Esophagus squamous epithelium (tissue), 5 donors: ENCODE data around the gene PARD3B. TPM values are rescaled to one million over a fixed set of nuclear protein-coding genes. Genes with fewer than 3 reads are reported as not detected.

Experiments
- DNase-seq: peaks from one replicate; lab custom pipeline; 2025; lab: John Stamatoyannopoulos, UW
- H3K27ac ChIP-seq, 4 donors: fragments of 200-600 bp; sonication (generic); one replicate each; pipeline ENCODE4 v1.5.1; 2016 to 2019; ENCODE audit warnings: mild to moderate bottlenecking in 1 of 4
- H3K27me3 ChIP-seq, 4 donors: fragments of 200-600 bp; sonication (generic); 1 replicate in 3 of 4; 2 replicates in 1 of 4; pipeline versions ENCODE4 v1.5.1 to v1.6.0; 2017 to 2021; ENCODE audit warnings: antibody characterized with exemption in 1 of 4
- H3K36me3 ChIP-seq, 3 donors: fragments of 200-600 bp; sonication (generic); one replicate each; pipeline ENCODE4 v1.5.1; 2016 to 2019
- H3K4me1 ChIP-seq, 3 donors: fragments of 200-600 bp; sonication (generic); one replicate each; pipeline ENCODE4 v1.5.1; 2017 to 2019
- H3K4me3 ChIP-seq, 4 donors: fragments of 200-600 bp; sonication (generic); 1 replicate in 3 of 4; 2 replicates in 1 of 4; pipeline ENCODE4 v1.5.1; 2016 to 2019; ENCODE audit warnings: mild to moderate bottlenecking in 2 of 4, moderate library complexity in 1 of 4
- H3K9me3 ChIP-seq, 3 donors: fragments of 200-600 bp; sonication (generic); one replicate each; pipeline ENCODE4 v1.5.1; 2016 to 2019
- CTCF ChIP-seq, 6 experiments: fragments of 450-650 bp in 4 of 6; fragments of 200-600 bp in 2 of 6; sonication (generic) in 2 of 6; IDR thresholded peaks; one replicate each; pipeline ENCODE4 v1.5.1; 2016 to 2019; ENCODE audit warnings: antibody characterized with exemption in 6 of 6, mild to moderate bottlenecking in 4 of 6, moderate library complexity in 4 of 6
- POLR2A ChIP-seq, 4 donors: fragments of 450-650 bp; IDR thresholded peaks; one replicate each; pipeline ENCODE4 v1.6.1; 2017; ENCODE audit warnings: antibody characterized with exemption in 4 of 4, mild to moderate bottlenecking in 4 of 4, moderate library complexity in 3 of 4
- WGBS, 2 donors: methylation state at CpG; one replicate each; pipeline ENCODE4 v1.1.5; 2018; 5-methylcytosine and 5-hydroxymethylcytosine counted together
- intact Hi-C: fragments of 100-400 bp; cut with DNase I; formaldehyde crosslinking; loops from one replicate; pipeline ENCODE4 v1.15.0; 2022
- total RNA-seq, 4 donors: library from RNA; depleted of rRNA; stranded (reverse); fragments of >200 nt; gene quantifications; one replicate each; pipeline ENCODE4 v1.1.0, GENCODE V29; 2016
- donor health status: DM: yes; HTN: yes; CAD: no.

PARD3B gene
- total RNA-seq, 4 donors from 2014 or later, result 2.4 to 15.8 (median 4.3) TPM

DNA sequence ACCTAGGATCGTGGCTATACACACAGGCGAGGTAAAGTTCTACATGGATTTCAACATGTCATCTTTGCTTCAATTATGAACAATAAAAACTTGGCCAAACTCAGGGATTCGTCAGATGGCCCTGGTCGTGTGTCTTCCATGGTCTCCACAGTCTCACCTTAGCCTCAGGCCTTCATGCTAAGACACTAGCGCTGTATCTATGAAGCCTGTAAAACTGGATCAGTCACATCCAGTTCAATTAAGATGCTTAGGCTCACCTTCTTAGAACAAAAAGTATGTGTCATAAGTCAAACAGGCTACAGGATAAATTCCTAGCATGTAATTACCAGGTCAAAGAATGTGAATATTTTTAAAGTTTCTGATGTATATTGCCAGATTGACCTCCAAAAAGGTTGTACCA, 1023.3 kb downstream of the PARD3B start:
- Histone ChIP-seq H3K36me3 (no peaks in the 10 kb centered on the region), H3K4me1 (peaks cover 0 to 8% (median 0%) of the 10 kb centered on the region in 3 donors), H3K27ac (no peak overlapping the region), H3K9me3 (no peaks in the 10 kb centered on the region), H3K27me3 (no peaks in the 10 kb centered on the region), H3K4me3 (no peak overlapping the region)
- intact Hi-C loops, result no loop called here
- WGBS, 2 donors, result 35 to 45% methylated on average over 5 of the region's 5 CpGs
- no peak for DNase-seq
- TF ChIP-seq POLR2A (IDR thresholded peaks at IDR 0.05), result no peak
- no peak for TF ChIP-seq CTCF (IDR thresholded peaks at IDR 0.05)

GRCh38 chr2:205570648-205571047, 1025.4 kb downstream of the PARD3B start:
- no peak for TF ChIP-seq POLR2A (IDR thresholded peaks at IDR 0.05)
- no peak for TF ChIP-seq CTCF (IDR thresholded peaks at IDR 0.05)
- intact Hi-C loops, result no loop called here
- 81 to 91% methylated on average over 6 of the region's 6 CpGs for WGBS, 2 donors

GRCh38 chr2:205571360-205571959, 1026.2 kb downstream of the PARD3B start:
- intact Hi-C loops, result no loop called here
- WGBS, 2 donors, result 67 to 74% methylated on average over 5 of the region's 5 CpGs
- Histone ChIP-seq H3K27ac (no peak overlapping the region), H3K36me3 (no peaks in the 10 kb centered on the region), H3K4me1 (peaks cover 0 to 8% (median 0%) of the 10 kb centered on the region in 3 donors), H3K9me3 (peaks cover 0 to 4% (median 0%) of the 10 kb centered on the region in 3 donors), H3K4me3 (no peak overlapping the region), H3K27me3 (no peaks in the 10 kb centered on the region)
- DNase-seq, result no peak
- no peak for TF ChIP-seq POLR2A (IDR thresholded peaks at IDR 0.05)
- no peak for TF ChIP-seq CTCF (IDR thresholded peaks at IDR 0.05)

More at GRCh38 chr2:205570648-205571047, 1025.4 kb downstream of the PARD3B start:
- Histone ChIP-seq H3K36me3 (no peaks in the 10 kb centered on the region), H3K4me1 (peaks cover 0 to 8% (median 0%) of the 10 kb centered on the region in 3 donors), H3K9me3 (peaks cover 0 to 2% (median 0%) of the 10 kb centered on the region in 3 donors), H3K4me3 (no peak overlapping the region), H3K27ac (no peak overlapping the region), H3K27me3 (no peaks in the 10 kb centered on the region)
- no peak for DNase-seq

- H3K4me1 ChIP-seq, result peaks cover 0 to 1% (median 0%) of the 10 kb centered on the region in 3 donors
- intact Hi-C loops, result no loop called here
- 61 to 74% methylated on average over 3 of the region's 3 CpGs for WGBS, 2 donors
- H3K36me3 ChIP-seq, result no peaks in the 10 kb centered on the region
- DNase-seq, result no peak
- H3K4me3 ChIP-seq, result no peak overlapping the region
- TF ChIP-seq POLR2A (IDR thresholded peaks at IDR 0.05), result no peak
- TF ChIP-seq CTCF (IDR thresholded peaks at IDR 0.05), result no peak
- no peak overlapping the region for H3K27ac ChIP-seq
- H3K27me3 ChIP-seq, result no peaks in the 10 kb centered on the region
- H3K9me3 ChIP-seq, result peaks cover 0 to 4% (median 0%) of the 10 kb centered on the region in 3 donors
These were observed 1028.7 kb downstream of the PARD3B start for GRCh38 chr2:205574001-205574400.

GRCh38 chr2:205579335-205579734, 1034.1 kb downstream of the PARD3B start:
- DNase-seq, result no peak
- Histone ChIP-seq H3K4me3 (no peak overlapping the region), H3K4me1 (no peaks in the 10 kb centered on the region), H3K36me3 (no peaks in the 10 kb centered on the region), H3K9me3 (peaks cover 0 to 4% (median 0%) of the 10 kb centered on the region in 3 donors), H3K27ac (no peak overlapping the region), H3K27me3 (no peaks in the 10 kb centered on the region)
- no peak for TF ChIP-seq POLR2A (IDR thresholded peaks at IDR 0.05)
- no peak for TF ChIP-seq CTCF (IDR thresholded peaks at IDR 0.05)
- intact Hi-C loops, result no loop called here
- WGBS, 2 donors, result 82 to 96% methylated on average over 7 of the region's 7 CpGs
